HG03439 (cell line): ENCODE data around the gene NCKAP5L.
A peak's percentile ranks its signal among the peaks of the same experiment; 100 is the strongest.
"Not testable (repeated sequence)": the region's sequence is repeated elsewhere in the genome, so short reads cannot be mapped to it uniquely, and the experiment has no call there.

Experiments
- ATAC-seq: cut with Tn5 transposase; IDR thresholded peaks from one replicate; pipeline ENCODE4 v1.9.1; 2021; ENCODE audit warnings: mild to moderate bottlenecking, moderate library complexity; ENCODE audit not compliant: unreplicated experiment

The NCKAP5L gene

GRCh38 chr12:49866859-49867569, 38.8 kb upstream of the NCKAP5L start:
- ATAC-seq, result peak; percentile 61

DNA sequence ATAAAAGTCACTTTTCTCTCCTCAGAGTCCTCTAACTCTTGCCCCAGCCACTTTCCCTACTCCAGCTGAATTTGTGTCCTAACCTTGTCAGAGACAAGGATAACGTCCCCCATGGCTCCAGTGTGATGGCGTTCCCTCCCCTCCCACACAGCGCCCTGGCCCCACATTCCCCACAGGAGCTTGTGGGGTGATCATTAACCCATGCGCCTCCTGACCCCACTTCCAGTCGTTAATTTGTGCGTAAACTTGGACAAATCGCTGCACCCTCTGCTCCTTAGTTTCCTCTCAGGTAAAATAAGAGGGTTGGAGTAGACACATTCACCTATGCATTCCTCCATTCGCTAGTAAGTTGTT, 37.5 kb upstream of the NCKAP5L start:
- no peak for ATAC-seq

GRCh38 chr12:49865109-49865781, 37.0 kb upstream of the NCKAP5L start:
- no peak for ATAC-seq

- no peak for ATAC-seq
Observed at GRCh38 chr12:49864798-49865090, 36.5 kb upstream of the NCKAP5L start.

GRCh38 chr12:49863946-49864797, 36.0 kb upstream of the NCKAP5L start:
- ATAC-seq, result no peak

DNA sequence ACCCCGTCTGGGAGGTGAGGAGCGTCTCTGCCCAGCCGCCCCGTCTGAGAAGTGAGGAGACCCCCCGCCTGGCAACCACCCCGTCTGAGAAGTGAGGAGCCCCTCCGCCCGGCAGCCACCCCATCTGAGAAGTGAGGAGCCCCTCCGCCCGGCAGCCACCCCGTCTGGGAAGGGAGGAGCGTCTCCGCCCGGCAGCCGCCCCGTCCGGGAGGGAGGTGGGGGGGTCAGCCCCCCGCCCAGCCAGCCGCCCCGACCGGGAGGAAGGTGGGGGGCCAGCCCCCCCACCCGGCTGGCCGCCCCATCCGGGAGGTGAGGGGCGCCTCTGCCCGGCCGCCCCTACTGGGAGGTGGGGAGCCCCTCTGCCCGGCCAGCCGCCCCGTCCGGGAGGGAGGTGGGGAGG, 32.7 kb upstream of the NCKAP5L start:
- ATAC-seq, result not testable (repeated sequence)

DNA sequence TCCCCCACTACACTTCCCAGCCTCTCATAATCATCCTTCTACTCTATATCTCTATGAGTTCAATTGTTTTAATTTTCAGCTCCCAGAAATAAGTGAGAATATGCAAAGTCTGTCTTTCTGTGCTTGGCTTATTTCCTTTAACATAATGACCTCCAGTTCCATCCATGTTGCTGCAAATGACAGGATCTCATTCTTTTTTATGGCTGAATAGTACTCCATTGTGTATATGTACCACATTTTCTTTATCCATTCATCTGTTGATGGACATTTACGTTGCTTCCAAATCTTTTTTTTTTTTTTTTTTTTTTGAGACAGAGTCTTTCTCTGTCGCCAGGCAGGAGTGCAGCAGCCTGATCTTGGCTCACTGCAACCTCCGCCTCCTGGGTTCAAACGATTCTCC, 27.7 kb upstream of the NCKAP5L start:
- not testable (repeated sequence) for ATAC-seq

GRCh38 chr12:49854976-49855375, 26.8 kb upstream of the NCKAP5L start:
- ATAC-seq, result no peak

GRCh38 chr12:49853671-49854070, 25.5 kb upstream of the NCKAP5L start:
- ATAC-seq, result no peak

DNA sequence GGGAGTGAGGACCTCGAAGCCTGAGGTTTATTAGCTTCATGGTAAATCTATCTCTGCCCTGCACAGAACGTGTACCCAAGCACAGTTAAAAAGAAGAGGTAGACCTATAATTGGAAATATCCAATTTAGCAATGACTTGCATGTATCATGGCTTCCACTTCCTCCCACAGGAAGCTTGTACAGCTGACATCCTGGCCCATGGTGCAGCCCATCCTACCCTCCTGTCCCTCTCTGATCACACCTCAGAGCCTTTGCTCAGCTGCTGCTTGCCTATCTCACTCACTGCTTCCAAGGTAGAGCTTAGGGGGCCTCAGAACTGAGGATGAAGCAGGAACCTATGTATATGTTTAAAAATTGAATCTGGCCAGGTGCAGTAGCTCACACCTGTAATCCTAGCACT, 18.9 kb upstream of the NCKAP5L start:
- ATAC-seq, result no peak

DNA sequence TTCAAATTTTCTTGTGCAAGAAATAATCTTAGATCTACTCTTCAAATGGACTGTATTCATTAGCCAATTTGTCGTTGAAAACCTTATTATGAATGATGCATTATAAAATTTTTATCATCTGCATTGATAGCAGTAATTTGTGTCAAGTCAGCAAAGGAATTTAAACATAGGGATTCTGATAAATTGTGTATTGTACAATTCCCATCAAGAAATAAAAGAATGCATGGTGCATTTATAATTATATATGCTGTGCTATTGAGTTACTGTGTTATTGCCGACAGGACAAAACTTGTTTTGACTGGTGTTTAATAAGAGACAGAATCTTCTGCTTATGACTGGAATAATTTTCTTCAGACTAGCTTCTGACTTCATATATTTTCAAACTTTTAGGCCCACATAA, 17.8 kb upstream of the NCKAP5L start:
- no peak for ATAC-seq

- no peak for ATAC-seq
Observed at GRCh38 chr12:49843876-49844437, 15.7 kb upstream of the NCKAP5L start.

GRCh38 chr12:49843411-49843810, 15.2 kb upstream of the NCKAP5L start:
- ATAC-seq, result no peak

DNA sequence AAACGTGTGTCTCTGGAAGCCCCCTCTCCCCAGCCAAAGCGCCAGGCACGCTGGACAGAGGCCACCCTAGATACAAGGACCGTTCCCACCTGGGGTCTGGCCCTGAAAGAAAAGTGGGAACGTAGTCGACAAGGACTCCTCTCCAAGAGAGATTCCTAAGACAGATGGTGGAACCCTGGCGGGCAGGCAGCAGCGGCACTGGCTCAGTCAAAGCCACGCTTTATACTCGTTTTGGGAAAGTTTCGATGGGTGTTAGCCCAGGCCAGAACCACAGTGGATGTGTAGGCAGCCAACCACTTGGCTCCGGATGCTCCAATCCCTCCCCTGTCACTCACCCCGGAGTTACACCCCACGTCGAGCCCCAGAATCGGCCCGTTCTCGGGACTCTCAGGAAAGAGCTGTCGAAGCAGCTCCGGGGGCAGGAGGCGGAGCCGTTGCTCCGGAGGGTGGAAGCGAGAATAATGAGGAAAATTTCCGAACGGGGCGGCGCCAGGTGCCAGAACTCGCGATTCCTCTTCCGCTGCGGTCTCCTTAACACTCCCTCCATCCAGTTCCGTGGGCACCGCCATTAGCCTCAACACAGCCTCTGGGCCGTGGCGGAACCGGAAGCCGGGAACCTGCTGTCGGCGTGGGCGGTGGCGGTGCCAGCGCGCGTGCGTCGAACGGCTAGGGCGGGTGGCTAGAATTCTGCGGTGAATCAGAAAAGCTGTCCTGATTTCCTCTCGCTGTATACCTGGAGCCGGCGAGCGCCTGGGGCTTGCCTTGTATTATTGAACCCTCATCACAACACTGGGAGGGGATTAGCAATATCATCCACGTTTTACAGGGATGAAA, 14.5 kb upstream of the NCKAP5L start, which contains the start of gene BCDIN3D:
Gene BCDIN3D, minus strand, starts transcription at position 588 of the 834 bp plus-strand sequence. Its CDS starts 19 bp downstream, at position 569.
- peak; percentile 89 for ATAC-seq

DNA sequence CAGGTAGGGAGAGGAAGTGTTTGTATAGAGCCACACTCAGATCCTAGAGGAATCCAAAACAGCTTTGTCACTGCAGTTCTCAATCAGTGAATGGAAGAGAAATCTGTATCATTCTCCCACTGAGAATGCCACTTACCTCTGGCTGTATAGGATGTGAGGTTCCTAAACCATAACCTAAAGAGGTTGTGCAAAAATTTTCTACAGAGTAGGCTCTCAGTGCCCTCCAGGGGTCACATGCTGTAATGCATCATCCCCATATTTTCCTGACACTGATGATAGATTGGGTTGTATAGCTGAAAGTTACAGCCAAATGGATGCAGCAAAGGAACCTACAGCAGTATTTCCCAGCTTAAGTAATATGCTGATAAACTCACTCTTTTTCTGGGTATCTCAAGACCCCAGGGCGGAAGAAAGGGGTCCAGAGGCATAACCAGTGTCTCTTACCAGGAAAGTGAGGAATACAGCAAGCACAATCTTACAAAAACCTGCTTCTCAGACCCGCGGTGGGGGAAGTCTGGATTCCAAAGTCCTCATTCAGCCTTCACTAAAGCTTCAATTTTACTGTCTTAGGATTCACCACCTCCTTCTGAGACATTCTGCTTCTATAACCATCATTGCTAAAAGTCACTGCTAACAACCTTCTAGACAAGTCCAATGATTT, 10.9 kb upstream of the NCKAP5L start:
- no peak for ATAC-seq

DNA sequence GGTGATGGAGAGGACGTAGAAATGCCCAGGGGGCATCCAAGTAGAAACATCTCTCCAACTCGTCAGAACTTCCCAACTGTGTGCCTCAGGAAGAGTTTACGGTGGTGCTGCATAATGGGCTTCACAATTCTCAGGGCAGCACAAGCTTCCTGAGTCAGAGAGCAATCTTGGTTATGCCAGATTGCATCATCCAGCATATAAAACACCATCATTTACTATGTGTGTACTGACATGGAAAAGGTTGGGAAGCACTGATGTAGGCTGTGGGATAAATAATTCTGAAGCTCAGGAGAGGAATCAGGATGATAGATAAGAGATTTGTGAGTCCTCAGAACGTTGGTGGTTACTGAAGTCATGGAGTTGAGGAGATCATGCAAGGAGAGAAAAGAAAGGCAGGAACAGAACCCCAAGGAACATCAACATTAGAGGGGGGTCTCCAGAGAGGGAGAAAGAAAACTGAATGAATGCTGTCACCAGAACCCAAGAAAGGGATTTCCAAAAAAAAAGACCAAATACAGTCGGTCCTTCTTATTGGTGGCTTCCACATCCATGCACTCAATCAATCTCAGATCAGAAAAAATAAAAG, 4.7 kb upstream of the NCKAP5L start:
- ATAC-seq, result no peak

GRCh38 chr12:49831717-49832116, 3.5 kb upstream of the NCKAP5L start:
- no peak for ATAC-seq

DNA sequence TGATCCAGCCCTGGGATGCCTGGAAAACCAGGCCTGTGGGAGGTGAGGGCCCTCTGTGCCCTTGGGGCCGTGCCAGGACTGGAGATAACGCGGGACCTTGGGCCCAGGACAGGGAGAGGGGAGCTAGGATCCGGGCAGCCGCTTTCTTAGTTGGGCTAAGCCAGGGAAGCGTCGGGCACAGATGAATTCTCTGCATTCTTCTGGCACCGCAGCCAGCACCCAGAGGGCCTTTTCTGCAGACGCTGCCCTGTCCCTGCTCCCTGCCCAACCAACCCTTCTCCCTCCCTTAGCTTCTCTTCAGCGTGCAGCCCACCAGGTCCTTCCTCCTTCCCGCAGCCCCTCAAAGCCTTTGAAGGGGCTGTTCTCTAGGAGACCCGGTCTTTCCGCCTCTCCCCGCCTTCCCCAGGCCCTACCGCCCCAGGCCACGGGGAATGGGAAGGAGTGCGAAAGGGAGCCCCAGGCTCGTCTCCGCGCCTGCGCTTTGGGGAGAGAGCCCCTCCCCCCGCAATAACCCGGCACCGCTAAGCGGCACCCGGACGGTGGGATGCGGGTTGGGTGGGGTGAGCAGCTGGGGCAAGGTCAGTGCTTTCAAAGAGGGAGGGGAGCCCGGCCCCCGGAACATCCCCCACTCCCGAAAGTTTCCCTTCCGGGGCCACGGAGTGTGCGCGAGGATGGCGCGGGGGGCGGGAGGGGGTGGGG, 663 bp downstream of the NCKAP5L start:
- ATAC-seq, result no peak

DNA sequence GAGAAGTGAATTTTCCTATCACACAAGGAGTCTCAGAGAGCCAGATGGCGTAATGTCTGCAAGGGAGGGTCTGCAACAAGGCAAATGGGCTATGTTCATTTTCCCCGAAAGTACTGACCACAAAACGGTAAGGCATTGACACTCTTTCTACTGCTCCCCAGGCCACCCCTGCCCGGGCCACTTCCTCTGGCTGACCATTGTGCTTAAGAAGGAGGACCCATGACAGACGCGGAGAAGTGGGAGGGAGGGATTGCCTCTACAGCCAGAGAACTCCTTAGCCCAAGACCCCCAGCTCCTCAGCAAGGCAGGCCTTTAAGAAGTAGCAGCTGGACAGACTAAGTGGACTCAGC, 1.2 kb downstream of the NCKAP5L start:
- ATAC-seq, result no peak
